Endometrial microvascular endothelial cells (primary cell): ENCODE results near the gene ADM5. TPM values are rescaled to one million over a fixed set of nuclear protein-coding genes. Genes with fewer than 3 reads are reported as not detected.

ENCODE experiments used
- in situ Hi-C: cut with HindIII; loops from 2 replicates; pipeline ENCODE4 v1.10.0; 2017; ENCODE audit warnings: low sequenced_read_pairs, low pct_unique_long_range_greater_than_20kb; ENCODE audit errors: inconsistent ontology term
- total RNA-seq: library from RNA; depleted of rRNA; stranded (reverse); fragments of >200 nt; gene quantifications from one replicate; pipeline ENCODE4 v1.2.3, GENCODE V29; 2015; ENCODE audit errors: inconsistent ontology term

ADM5 gene
- total RNA-seq, 1 donor from 2014 or later = not detected

GRCh38 chr19:49657493-49658138, 31.8 kb upstream of the ADM5 start:
- in situ Hi-C loops = no loop called here

GRCh38 chr19:49658139-49658517, 31.3 kb upstream of the ADM5 start:
- in situ Hi-C loops = no loop called here

DNA sequence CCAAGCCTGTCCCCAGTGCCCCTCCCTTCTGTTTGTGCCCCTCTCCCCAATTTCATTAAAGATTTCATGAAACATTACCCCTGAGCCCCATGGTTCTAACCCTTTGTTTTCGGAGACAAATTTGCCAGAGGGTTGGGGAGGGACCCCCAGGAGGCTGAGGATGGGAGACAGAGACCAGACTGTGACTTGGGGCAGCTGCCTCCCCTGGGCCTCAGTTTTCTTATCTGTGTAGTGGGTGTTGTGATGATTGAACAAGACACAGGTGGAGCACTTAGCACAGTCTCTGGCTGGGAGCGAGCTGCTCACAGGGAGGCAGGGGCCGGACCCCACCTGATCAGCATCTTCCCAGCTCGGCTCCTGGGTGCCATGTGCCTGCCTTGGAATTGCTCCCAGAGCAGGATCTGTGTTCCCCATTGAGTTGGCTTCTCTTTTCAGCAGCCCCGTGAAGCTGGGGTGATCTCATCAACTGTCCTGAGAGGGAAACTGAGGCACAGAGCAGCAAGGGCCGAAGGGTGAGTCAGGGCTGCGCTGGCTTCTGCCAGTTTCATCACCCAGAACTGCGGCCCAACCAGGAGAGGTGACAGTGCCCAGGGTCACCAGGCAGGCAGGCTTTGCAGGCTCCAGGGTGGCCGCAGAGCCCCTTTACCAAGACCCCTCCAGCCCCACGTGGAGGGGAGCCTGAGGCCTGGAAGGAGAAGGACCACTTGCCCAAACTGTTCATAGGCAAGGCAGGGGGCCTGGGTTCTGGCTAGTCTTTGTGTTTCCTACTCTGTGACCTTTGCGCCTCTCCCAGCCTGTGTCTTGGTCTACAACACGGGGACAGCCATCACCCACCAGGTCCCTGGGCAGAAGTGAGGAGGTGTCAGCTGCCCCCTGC, 30.6 kb upstream of the ADM5 start:
- in situ Hi-C loops = no loop called here

DNA sequence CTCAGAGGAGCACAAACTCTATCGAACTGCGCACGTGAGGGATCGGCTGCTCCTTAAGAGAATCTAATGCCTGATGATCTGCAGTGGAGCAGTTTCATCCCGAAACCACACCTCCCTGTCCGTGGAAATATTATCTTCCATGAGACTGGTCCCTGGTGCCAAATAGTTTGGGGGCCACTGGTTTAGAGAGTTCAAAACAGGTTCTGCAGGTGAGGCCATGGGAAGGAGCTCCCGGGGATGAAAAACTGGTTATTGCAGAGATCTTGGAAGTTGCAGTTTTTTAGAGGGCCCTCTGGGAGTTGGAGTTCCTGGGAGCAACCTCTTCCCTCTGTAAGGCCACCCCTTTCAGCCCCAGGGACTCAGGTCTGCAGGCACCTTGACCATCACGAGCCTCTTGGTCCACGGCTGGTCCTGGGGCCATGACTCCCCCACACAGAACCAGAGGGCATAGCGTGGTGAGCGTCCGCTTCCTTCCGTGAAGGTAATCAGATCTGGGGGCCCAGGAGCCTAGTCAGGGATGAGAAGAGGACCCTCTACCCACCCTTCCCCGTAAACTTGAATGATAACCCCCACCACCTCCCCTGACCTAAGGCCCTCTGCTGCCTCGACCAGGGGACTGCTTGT, 28.9 kb upstream of the ADM5 start:
- in situ Hi-C loops = no loop called here

- in situ Hi-C loops = no loop called here
Observed at GRCh38 chr19:49662011-49662410, 27.4 kb upstream of the ADM5 start.

- in situ Hi-C loops = no loop called here
Observed at GRCh38 chr19:49663224-49663623, 26.2 kb upstream of the ADM5 start.

DNA sequence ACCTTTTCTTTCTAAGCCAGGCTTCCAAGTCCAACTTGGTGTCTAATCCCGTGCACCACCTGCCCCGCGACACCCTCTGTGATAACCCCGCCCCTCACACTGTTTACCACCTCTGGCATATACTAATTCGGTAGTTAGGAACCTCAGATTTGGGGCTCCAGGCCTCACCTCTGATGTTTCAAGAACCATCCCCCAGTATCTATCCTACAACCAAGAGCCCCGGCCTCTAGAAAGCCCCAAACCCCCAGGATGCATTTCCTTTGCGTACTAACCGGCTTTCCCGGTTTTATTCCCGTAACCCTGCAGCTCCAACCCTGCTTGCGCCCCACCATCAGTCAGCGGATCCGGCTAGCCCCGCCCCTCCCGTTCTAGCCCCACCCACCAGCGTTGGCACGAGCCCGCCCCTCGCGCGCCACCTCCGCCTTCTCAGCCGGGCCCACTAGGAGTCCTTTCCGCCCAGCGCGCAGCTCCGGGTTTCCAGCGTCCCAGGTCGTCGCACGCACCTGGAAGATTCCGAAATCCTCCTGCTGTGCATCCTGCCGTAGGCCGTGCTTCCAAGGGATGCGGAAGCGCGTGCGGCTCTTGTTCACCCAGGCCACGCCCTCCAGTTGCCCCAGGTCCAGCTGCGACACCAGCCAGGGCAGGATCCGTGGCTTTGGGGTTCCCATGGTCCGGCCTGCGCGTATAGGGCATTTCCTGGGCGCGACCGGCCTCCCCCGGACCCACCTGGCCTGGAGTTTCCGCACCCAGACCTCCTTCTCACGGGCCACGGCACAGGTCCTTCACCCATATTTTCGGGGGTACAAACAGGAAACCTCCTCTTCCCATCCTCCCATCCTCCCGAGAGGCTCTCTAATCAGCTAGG, 25.0 kb upstream of the ADM5 start:
- in situ Hi-C loops = no loop called here

DNA sequence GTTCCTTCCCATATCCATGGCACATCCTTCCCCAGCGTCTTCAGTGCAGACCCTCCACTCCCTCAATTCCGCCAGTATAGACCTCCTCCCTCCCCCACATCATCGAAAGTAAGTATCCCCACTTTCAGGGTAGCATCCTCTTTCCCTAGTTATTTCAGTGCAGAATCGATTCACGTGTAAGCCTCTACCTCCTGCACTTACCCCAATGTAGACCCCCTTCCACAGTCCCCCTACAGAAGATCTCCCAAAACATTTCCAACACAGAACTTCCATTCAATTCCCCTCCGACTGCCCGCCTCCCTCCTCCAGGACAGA, 24.4 kb upstream of the ADM5 start:
- in situ Hi-C loops = no loop called here

DNA sequence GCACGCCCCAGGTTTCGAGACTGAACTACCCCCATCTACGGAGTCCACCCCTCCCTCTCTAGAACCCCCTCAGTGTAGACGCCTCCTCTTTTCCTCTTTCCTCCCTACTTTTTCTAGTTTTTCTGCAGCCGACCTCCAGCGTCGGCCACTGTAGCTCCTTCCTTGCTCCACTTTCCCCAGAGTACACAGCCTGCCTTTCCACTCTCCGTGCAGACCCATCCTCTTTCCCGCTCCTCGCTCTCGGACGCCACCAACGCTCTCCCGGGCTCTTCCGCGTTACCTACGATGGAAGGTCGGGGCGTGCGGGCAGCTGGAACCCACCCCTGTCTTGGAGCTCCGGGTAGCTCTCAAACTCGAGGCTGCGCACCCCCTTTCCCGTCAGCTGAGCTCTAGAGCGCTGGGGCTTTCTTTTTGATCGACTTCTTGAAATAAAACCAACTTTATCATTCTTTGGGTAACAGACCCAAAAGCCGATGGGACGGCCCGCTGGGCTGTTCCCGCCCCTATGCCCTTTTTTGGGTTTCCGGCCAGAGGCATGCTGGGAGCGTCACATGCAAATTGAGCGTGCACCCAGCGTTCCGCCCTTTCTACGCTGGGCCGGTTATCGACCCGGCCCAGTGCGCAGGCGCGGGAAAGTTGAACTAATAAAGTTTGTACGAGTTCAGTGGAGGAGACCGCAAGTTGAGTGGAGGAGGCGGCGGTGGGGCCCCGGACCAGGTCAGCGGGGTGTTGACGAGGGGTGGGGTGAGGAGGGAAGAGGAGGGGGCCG, 23.9 kb upstream of the ADM5 start, which contains the start of the genes BCL2L12 and IRF3:
BCL2L12 (plus strand) TSS at position 583 of the 769 bp plus-strand sequence. CDS start 760 bp downstream, outside the sequence.
IRF3 (minus strand) TSS at position 507 of the 769 bp plus-strand sequence. CDS start 1,019 bp downstream, outside the sequence.
- in situ Hi-C loops = no loop called here

DNA sequence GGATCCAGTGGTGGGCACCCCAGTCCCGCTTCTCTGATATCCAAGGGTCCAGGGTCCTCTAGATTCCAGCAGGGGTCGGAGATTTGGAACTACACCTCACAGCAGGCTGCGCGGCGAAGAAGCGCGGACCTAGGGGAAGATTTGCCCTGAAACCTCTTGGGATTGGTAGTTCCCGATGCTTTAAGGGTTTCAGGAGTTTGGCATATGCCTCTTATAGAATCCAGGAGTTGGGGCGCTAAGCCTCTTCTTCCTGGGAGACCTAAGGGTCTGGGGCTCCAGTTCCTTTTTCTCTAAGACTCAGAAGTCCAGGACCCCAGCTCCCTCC, 23.3 kb upstream of the ADM5 start:
- in situ Hi-C loops = no loop called here

DNA sequence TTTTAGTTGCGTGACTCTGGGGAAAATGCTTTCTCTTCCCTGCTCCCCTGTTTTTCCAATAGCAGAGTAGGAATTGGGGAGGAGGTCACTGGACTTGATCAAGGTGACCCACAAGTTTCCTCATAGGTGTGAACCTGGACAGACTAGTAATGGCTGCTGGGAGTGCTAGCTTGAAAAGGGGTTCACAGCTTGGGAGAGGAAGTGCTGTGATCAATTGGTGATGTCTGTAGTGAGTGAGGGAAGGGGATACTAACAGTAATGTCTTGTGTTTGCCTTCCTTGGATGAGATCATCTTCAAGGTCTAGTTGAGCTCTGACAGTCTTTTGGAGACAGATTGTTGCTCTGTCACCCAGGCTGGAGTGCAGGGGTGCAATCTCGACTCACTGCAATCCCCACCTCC, 21.9 kb upstream of the ADM5 start:
- in situ Hi-C loops = no loop called here

GRCh38 chr19:49669516-49669915, 19.9 kb upstream of the ADM5 start:
- in situ Hi-C loops = no loop called here

- in situ Hi-C loops = no loop called here
Observed at GRCh38 chr19:49672131-49672919, 17.1 kb upstream of the ADM5 start.

DNA sequence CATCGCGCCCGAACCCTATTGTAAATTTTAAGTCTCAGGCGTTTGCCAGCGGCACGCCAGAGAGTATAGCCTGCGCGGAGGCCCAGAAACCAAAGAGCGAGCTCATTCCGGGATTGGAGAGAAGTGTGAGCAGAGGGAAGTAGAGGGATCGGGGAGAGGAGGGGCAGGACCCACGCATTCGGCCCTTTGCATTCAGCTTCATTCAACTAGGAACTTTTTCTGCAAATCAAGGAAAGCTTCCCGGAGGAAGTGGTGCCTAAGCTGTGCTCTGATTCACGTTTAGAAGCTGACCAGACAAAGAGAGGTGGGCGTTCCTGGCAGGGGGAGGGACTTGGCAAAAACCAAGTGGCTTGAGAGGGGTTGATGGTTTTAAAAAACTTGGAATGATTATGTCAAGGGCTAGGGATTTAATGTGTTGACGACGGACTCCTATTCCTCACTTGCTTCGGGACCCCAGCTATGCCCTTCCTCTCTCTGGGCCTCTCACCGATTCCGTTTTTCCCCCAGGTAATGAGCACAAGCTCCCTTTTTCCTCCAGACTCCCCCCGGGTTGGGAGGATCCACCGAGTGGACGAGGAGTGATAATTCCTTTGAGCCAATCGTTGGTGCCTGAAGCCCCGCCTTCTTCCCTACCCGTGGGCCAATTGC, 13.1 kb upstream of the ADM5 start:
- in situ Hi-C loops = no loop called here

DNA sequence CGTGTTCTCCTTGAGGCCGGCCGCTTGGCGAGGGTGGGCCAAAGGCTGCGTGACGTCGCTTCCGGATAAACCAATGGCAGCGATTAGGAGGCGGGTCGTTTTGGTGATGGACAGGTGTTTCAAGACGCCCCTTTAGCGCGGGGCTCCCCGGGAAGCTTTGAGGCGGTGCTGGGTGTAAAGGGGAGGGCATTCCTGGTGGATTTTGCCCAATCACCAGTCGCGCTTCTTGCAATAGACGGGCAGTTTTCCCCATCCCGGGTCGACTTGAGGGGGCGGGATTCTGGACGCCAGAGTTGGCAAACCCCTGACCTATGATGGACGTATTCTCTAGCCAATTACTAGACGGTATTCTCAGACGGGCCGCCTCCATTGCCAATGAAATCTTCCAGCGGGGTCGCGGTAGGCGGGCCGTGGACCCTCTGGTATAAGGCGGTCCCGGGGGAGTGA, 12.6 kb upstream of the ADM5 start:
- in situ Hi-C loops = no loop called here

- in situ Hi-C loops = no loop called here
Observed at GRCh38 chr19:49677231-49677900, 12.0 kb upstream of the ADM5 start, which contains the start of gene PRMT1. Gene PRMT1 (plus strand): TSS chr19:49677271. CDS start chr19:49677281, 10 bp downstream.
